H1 (cell line): ENCODE data around the gene AANAT. TPM values are rescaled to one million over a fixed set of nuclear protein-coding genes. Genes with fewer than 3 reads are reported as not detected.

Source experiments
- CTBP2 ChIP-seq: IDR thresholded peaks from 2 replicates; pipeline ENCODE4 v1.7.0; 2011; ENCODE audit warnings: borderline replicate concordance, mild to moderate bottlenecking, moderate library complexity, mixed read lengths, low read length; ENCODE audit not compliant: insufficient read depth, insufficient read length
- GABPA ChIP-seq: IDR thresholded peaks from 2 replicates; pipeline ENCODE4 v1.6.1; 2011; ENCODE audit warnings: mild to moderate bottlenecking, low read length, moderate library complexity, borderline replicate concordance; ENCODE audit not compliant: insufficient read depth
- KDM4A ChIP-seq: IDR thresholded peaks from one replicate; pipeline ENCODE4 v1.7.1; 2012; ENCODE audit warnings: low read depth, mild to moderate bottlenecking, moderate library complexity, low read length, inconsistent platforms; ENCODE audit not compliant: severe bottlenecking
- POU5F1 ChIP-seq: IDR thresholded peaks from 2 replicates; pipeline ENCODE4 v1.6.1; 2011; ENCODE audit warnings: low read depth, mild to moderate bottlenecking, low read length, moderate library complexity
- SP2 ChIP-seq: IDR thresholded peaks from 2 replicates; pipeline ENCODE4 v1.6.1; 2012; ENCODE audit warnings: mild to moderate bottlenecking, low read length, inconsistent platforms
- polyA plus RNA-seq, 7 experiments: library from polyadenylated mRNA; depleted of rRNA in 3 of 7; stranded (reverse) in 5 of 7; unstranded in 2 of 7; fragments of >200 nt in 5 of 7; fragments of 200-250 nt in 2 of 7; gene quantifications; 1 replicate in 5 of 7; 2 replicates in 1 of 7; 4 replicates in 1 of 7; pipeline versions ENCODE4 v1.2.1 to v1.2.3, GENCODE V29; 2011 to 2013; ENCODE audit warnings: missing spikeins in 2 of 7, mixed read lengths in 2 of 7
- total RNA-seq: library from RNA; stranded (reverse); fragmentation: NEBNext Ultra II Directional; extraction: Animal tissue kit (Norgen Biotek cat#: 25700); gene quantifications from 2 replicates; pipeline ENCODE4 v1.2.1, GENCODE V29; 2021

The AANAT gene
- total and polyA plus RNA-seq, 2 of the 8 experiments (the other 6 are each of a cell fraction or from before 2014, with no cell fraction given): 0.53 TPM; not detected in 1

DNA sequence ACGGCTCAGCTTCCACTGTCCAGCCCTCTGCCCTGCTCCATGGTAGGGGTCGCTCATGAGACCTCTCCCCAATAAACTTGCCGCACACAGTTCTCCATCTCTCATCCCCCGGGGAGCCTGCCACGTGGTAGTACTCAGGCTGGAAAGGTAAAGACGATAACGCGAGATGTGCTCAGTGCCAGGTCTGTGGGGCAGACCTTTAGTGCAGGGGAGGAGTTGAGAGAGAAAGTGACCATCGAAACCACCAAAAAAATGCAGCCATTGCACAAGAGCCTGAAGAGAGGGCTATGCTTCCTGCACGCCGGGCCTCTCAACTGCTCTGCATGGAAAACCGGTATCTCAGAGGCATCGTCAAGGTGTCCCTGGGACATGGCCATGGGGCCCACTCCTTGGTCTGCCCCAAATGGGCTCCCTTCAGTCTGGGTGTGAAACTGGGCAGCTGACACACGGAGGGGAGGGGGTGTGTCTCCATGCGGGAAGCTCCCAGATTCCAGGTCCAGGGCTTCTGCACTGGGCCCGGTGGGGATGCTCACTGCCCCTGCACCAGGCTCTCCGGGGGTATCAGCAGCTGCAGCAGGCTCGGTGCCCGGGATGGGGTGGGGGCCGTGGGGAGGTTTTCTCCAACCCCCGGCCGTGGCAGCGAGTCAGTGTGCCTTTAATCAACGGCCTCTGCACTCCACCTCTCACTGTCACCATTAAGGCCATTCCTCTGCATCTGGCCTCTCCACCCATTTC, 4.7 kb upstream of the AANAT start (continued):
- no peak for TF ChIP-seq GABPA
- TF ChIP-seq KDM4A: no peak
- no peak for TF ChIP-seq POU5F1
- no peak for TF ChIP-seq CTBP2
- TF ChIP-seq SP2: no peak
